Natural killer cell (primary cell): ENCODE data around the gene TTF2. TPM values are rescaled to one million over a fixed set of nuclear protein-coding genes. Genes with fewer than 3 reads are reported as not detected.
A peak's percentile ranks its signal among the peaks of the same experiment; 100 is the strongest.

Source experiments
- ATAC-seq, 3 donors: fragments of 150-1000 bp in 2 of 3; fragments of 200-7000 bp in 1 of 3; cut with Tn5 transposase; 1 replicate in 1 of 3; 2 replicates in 2 of 3; pipeline ENCODE4 v1.10.0; 2021; ENCODE audit warnings: mild to moderate bottlenecking in 2 of 3, moderate library complexity in 2 of 3
- DNase-seq, 2 donors: peaks; one replicate each; pipeline versions ENCODE4 v3.0.0 to v3.0.0-alpha.2; 2013 to 2021; ENCODE audit warnings: mixed read lengths in 1 of 2
- H3K27ac ChIP-seq: one replicate; pipeline ENCODE4 v1.5.1; 2013; ENCODE audit warnings: mild to moderate bottlenecking, low read length
- H3K27me3 ChIP-seq: one replicate; pipeline ENCODE4 v1.6.1; 2013; ENCODE audit warnings: low read length; ENCODE audit not compliant: control insufficient read depth, insufficient read depth
- H3K36me3 ChIP-seq: one replicate; pipeline ENCODE4 v1.6.1; 2013; ENCODE audit warnings: low read length; ENCODE audit not compliant: control insufficient read depth, insufficient read depth
- H3K4me1 ChIP-seq: one replicate; pipeline ENCODE4 v1.6.1; 2013; ENCODE audit warnings: low read length; ENCODE audit not compliant: control insufficient read depth, insufficient read depth
- H3K4me3 ChIP-seq: one replicate; pipeline ENCODE4 v1.5.1; 2013; ENCODE audit warnings: low read length
- H3K9me3 ChIP-seq: one replicate; pipeline ENCODE4 v1.6.1; 2013; ENCODE audit warnings: low read length; ENCODE audit not compliant: control insufficient read depth, insufficient read depth
- H3K27ac Mint-ChIP-seq, 2 donors: one replicate each; pipeline ENCODE4 v1.8.0; 2022; ENCODE audit warnings: mild to moderate bottlenecking in 2 of 2, mixed read lengths in 2 of 2, moderate library complexity in 1 of 2
- H3K27me3 Mint-ChIP-seq, 2 donors: one replicate each; pipeline ENCODE4 v1.8.0; 2022; ENCODE audit warnings: low read depth in 2 of 2, mixed read lengths in 2 of 2
- H3K36me3 Mint-ChIP-seq: one replicate; pipeline ENCODE4 v1.8.0; 2022; ENCODE audit warnings: mixed read lengths
- H3K4me1 Mint-ChIP-seq, 2 donors: one replicate each; pipeline ENCODE4 v1.8.0; 2022; ENCODE audit warnings: mixed read lengths in 2 of 2
- H3K4me3 Mint-ChIP-seq: one replicate; pipeline ENCODE4 v1.8.0; 2022; ENCODE audit warnings: mild to moderate bottlenecking, moderate library complexity, mixed read lengths
- H3K9me3 Mint-ChIP-seq, 2 donors: one replicate each; pipeline ENCODE4 v1.8.0; 2022; ENCODE audit warnings: mixed read lengths in 2 of 2
- CTCF ChIP-seq: fragments of 200-600 bp; IDR thresholded peaks from one replicate; pipeline ENCODE4 v1.8.0; 2022; ENCODE audit warnings: antibody characterized with exemption
- WGBS: methylation state at CpG from one replicate; pipeline ENCODE4 v1.1.7; 2013; ENCODE audit warnings: missing lambda C conversion rate; ENCODE audit not compliant: insufficient coverage; 5-methylcytosine and 5-hydroxymethylcytosine counted together
- intact Hi-C: fragments of 100-400 bp; cut with micrococcal nuclease; formaldehyde crosslinking; loops from one replicate; pipeline ENCODE4 v1.14.2; 2022
- total RNA-seq, 4 donors: library from RNA; stranded (reverse); fragments of 120-200 nt in 1 of 4; gene quantifications; one replicate each; pipeline versions ENCODE4 v1.2.3 to v1.2.4, GENCODE V29; 2013 to 2022

Gene TTF2
- total RNA-seq, 3 donors from 2014 or later (not counting 1 experiment from before 2014, with no cell fraction given): 17.9 to 24.7 (median 23.9) TPM

- WGBS: 94% methylated on average over 2 of the region's 2 CpGs
- intact Hi-C loops: loop anchor here (5.0 kb wide), 1 partner anchor 401 kb away; no protein-coding TSS in a partner anchor
Measured at GRCh38 chr1:117123274-117123673, 63.1 kb downstream of the TTF2 start.

GRCh38 chr1:117124661-117125060, 64.5 kb downstream of the TTF2 start:
- ATAC-seq: no peak
- Histone ChIP-seq H3K4me1 (peaks cover 16% of the 10 kb centered on the region), H3K36me3 (no peaks in the 10 kb centered on the region), H3K4me3 (no peak overlapping the region), H3K27me3 (no peaks in the 10 kb centered on the region), H3K9me3 (no peaks in the 10 kb centered on the region), H3K27ac (no peak overlapping the region)
- Mint-ChIP-seq H3K4me1 (peaks cover 5 to 16% of the 10 kb centered on the region in 2 donors), H3K36me3 (no peaks in the 10 kb centered on the region), H3K4me3 (no peak overlapping the region), H3K9me3 (no peaks in the 10 kb centered on the region), H3K27ac (no peak overlapping the region), H3K27me3 (peaks cover 0 to 12% of the 10 kb centered on the region in 2 donors)
- DNase-seq: no peak
- WGBS: 71% methylated on average over 1 of the region's 1 CpG
- TF ChIP-seq CTCF: no peak
- intact Hi-C loops: loop anchor here (5.0 kb wide), 2 partner anchors 402 to 552 kb away; partner anchors contain the start of gene CD58

More at GRCh38 chr1:117123274-117123673, 63.1 kb downstream of the TTF2 start:
- ATAC-seq: no peak
- H3K4me3 Mint-ChIP-seq: peak overlapping the region; percentile 61
- peaks cover 5 to 16% of the 10 kb centered on the region in 2 donors for H3K4me1 Mint-ChIP-seq
- Histone ChIP-seq H3K4me3 (no peak overlapping the region), H3K36me3 (no peaks in the 10 kb centered on the region), H3K9me3 (no peaks in the 10 kb centered on the region), H3K27ac (no peak overlapping the region), H3K27me3 (no peaks in the 10 kb centered on the region), H3K4me1 (peaks cover 16% of the 10 kb centered on the region)
- no peak for TF ChIP-seq CTCF
- H3K9me3 Mint-ChIP-seq: no peaks in the 10 kb centered on the region
- H3K27me3 Mint-ChIP-seq: peaks cover 0 to 11% of the 10 kb centered on the region in 2 donors
- no peaks in the 10 kb centered on the region for H3K36me3 Mint-ChIP-seq
- DNase-seq: no peak
- no peak overlapping the region for H3K27ac Mint-ChIP-seq

GRCh38 chr1:117127795-117128194, 67.7 kb downstream of the TTF2 start:
- Histone ChIP-seq H3K9me3 (no peaks in the 10 kb centered on the region), H3K27me3 (no peaks in the 10 kb centered on the region), H3K27ac (no peak overlapping the region), H3K4me1 (no peaks in the 10 kb centered on the region), H3K4me3 (no peak overlapping the region), H3K36me3 (no peaks in the 10 kb centered on the region)
- ATAC-seq (no peak), DNase-seq (no peak)
- no peaks in the 10 kb centered on the region for H3K36me3 Mint-ChIP-seq
- TF ChIP-seq CTCF: no peak
- no peaks in the 10 kb centered on the region for H3K9me3 Mint-ChIP-seq
- intact Hi-C loops: loop anchor here (1.0 to 5.0 kb wide), 2 partner anchors 60 to 555 kb away; partner anchors contain the start of gene CD58
- H3K27me3 Mint-ChIP-seq: peaks cover 0 to 10% of the 10 kb centered on the region in 2 donors
- H3K27ac Mint-ChIP-seq: no peak overlapping the region
- no peak overlapping the region for H3K4me3 Mint-ChIP-seq
- H3K4me1 Mint-ChIP-seq: peaks cover under 1 to 1% of the 10 kb centered on the region in 2 donors
